Measurements from ENCODE around the gene APPL2.

DNA sequence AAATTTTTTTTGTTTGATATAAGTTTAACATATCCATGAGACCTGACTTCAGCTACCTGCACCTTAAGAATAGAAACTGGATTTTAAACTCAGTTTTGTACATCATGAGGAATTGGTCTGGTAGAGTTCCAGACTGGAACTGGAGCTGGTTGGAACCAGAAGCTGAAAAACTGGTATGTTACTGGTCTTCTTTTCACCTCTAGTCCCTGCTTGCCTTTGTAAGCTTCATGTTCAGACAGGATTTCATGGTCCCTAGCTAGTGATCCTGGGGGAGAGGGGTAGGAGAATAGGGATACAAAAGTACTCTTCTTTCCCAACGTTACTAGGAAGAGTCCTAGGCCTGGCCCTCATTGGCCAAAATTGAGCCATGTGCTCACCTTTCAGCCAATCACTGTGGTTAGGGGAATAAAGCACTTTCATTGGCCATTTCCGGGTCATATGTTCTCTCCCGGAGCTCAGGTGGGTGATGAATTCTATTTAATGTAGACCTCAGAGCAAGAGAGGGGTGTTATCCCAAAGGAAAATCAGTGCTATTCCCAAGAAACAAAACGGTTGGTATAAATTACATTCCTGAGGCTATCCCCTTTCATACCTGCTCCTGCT, 36.9 kb upstream of the APPL2 start:
- TF ChIP-seq GATA2 (IDR thresholded peaks at IDR 0.05; ENCODE audit: low read depth, low read length) (no peak), GATA3 (IDR thresholded peaks at IDR 0.05; ENCODE audit: low read depth, low read length) (no peak)
